ENCODE data around the gene TFIP11. TPM values are rescaled to one million over a fixed set of nuclear protein-coding genes. Genes with fewer than 3 reads are reported as not detected.

The TFIP11 gene
- total and polyA plus RNA-seq, 2 of the 8 experiments (the other 6 are each of a cell fraction or from before 2014, with no cell fraction given): 18.1 to 28.3 TPM

GRCh38 chr22:26479792-26480610, 32.3 kb downstream of the TFIP11 start:
- H2BK5ac ChIP-seq (ENCODE audit: low read depth, low read length): no peak overlapping the region
- no peak overlapping the region for H2AK5ac ChIP-seq (ENCODE audit: low read depth, low read length)
- DNase-seq (ENCODE audit: low read depth in 1 of 2, low spot score in 2 of 2) (no peak), FAIRE-seq (no peak)
- peaks cover 11% of the 10 kb centered on the region for H3K23me2 ChIP-seq (ENCODE audit: low read depth, low read length)
- H4K8ac ChIP-seq (ENCODE audit: extremely low read depth, insufficient read depth, low read length): no peak overlapping the region
- H2BK12ac ChIP-seq (ENCODE audit: low read depth, low read length): no peak overlapping the region
- H3K79me2 ChIP-seq (ENCODE audit: control insufficient read depth in 1 of 2, insufficient read depth in 2 of 2, low read length in 2 of 2): peaks cover 6 to 49% of the 10 kb centered on the region in 2 experiments; a peak in 3 of 4 replicates
- 0 out of 2 replicates have a peak, but pooled peaks cover under 1% of the 10 kb centered on the region for H3K79me1 ChIP-seq (ENCODE audit: low read depth, low read length)
- H4K91ac ChIP-seq (replicated peaks; ENCODE audit: insufficient read length, low read length): no peak overlapping the region
- H2BK20ac ChIP-seq (ENCODE audit: low read length): no peak overlapping the region
- no peak overlapping the region for H3K4ac ChIP-seq (replicated peaks; ENCODE audit: insufficient read length, low read depth, low read length)
- H3K9ac ChIP-seq (replicated peaks in 1 of 4; ENCODE audit: extremely low read depth in 1 of 4, low read depth in 3 of 4, low read length in 3 of 4): peak overlapping the region in 1 of 4 experiments; percentile 65; a peak in 1 of 7 replicates
- peaks cover 0 to 5% of the 10 kb centered on the region in 2 experiments for H4K20me1 ChIP-seq (replicated peaks in 1 of 2; ENCODE audit: control insufficient read depth in 1 of 2, insufficient read depth in 2 of 2, low read length in 2 of 2)
- WGBS, 2 experiments (ENCODE audit: extremely low coverage in 1 of 2, insufficient coverage in 1 of 2, insufficient read length in 1 of 2, insufficient replicate concordance in 2 of 2, low coverage in 1 of 2, low lambda C conversion rate in 2 of 2, missing lambda C conversion rate in 1 of 2): 91% methylated on average over 12 of the region's 12 CpGs; no CpG with 5 or more reads in 1 of the 2 experiments
- no peaks in the 10 kb centered on the region for H3K9me3 ChIP-seq (ENCODE audit: insufficient read depth in 2 of 2, low read depth in 1 of 2, low read length in 1 of 2)
- H3K4me3 ChIP-seq (ENCODE audit: extremely low read depth in 1 of 4, insufficient read depth in 2 of 4, low read depth in 3 of 4, low read length in 4 of 4): peak overlapping the region in 1 of 4 experiments; percentile 27; a peak in 2 of 8 replicates
- H2BK120ac ChIP-seq (replicated peaks; ENCODE audit: low read depth, low read length): no peak overlapping the region
- H3K27me3 ChIP-seq (replicated peaks in 1 of 4; ENCODE audit: control insufficient read depth in 3 of 4, extremely low read depth in 1 of 4, insufficient read depth in 3 of 4, low read length in 3 of 4): no peaks in the 10 kb centered on the region
- no peak overlapping the region for H3K27ac ChIP-seq (ENCODE audit: low read depth, low read length)
- POLR2A ChIA-PET (ENCODE audit: partially characterized antibody): interaction anchor here (1.1 to 1.6 kb wide), 5 partner anchors 10 to 32 kb away, joined by 3 to 4 read pairs (median 3); no protein-coding TSS in a partner anchor
- peak overlapping the region; percentile 37 to 96; a peak in 3 of 4 replicates for H3K4me2 ChIP-seq (ENCODE audit: insufficient read depth in 1 of 2, low read depth in 2 of 2, low read length in 2 of 2)
- H4K5ac ChIP-seq (ENCODE audit: insufficient read length, low read depth, low read length): no peak overlapping the region
- H3K4me1 ChIP-seq (replicated peaks in 1 of 4; ENCODE audit: control insufficient read depth in 3 of 4, insufficient read depth in 4 of 4, low read length in 3 of 4): peaks cover 0 to 13% (median 6%) of the 10 kb centered on the region in 4 experiments; a peak in 5 of 7 replicates
- peaks cover 4 to 25% (median 17%) of the 10 kb centered on the region in 4 experiments; a peak in 7 of 8 replicates for H3K36me3 ChIP-seq (ENCODE audit: control insufficient read depth in 2 of 4, insufficient read depth in 4 of 4, low read length in 3 of 4)
- CTCF ChIA-PET (ENCODE audit: partially characterized antibody): interaction anchor here (0.9 to 2.8 kb wide), 6 partner anchors 12 to 113 kb away, joined by 3 to 18 read pairs (median 3); no protein-coding TSS in a partner anchor
- no peak overlapping the region for H3K14ac ChIP-seq (ENCODE audit: insufficient read length)
- H2AFZ ChIP-seq (ENCODE audit: low read length): no peak overlapping the region
- H2BK15ac ChIP-seq (ENCODE audit: low read length): no peak overlapping the region
- H3K18ac ChIP-seq (ENCODE audit: extremely low read depth, low read length): no peak overlapping the region
- no peak overlapping the region for H3K56ac ChIP-seq (replicated peaks; ENCODE audit: insufficient read length, low read depth, low read length)
- H3K23ac ChIP-seq (ENCODE audit: insufficient read length): no peak overlapping the region
- TF ChIP-seq MAX (IDR thresholded peaks at IDR 0.05) (no peak), SIX5 (IDR thresholded peaks at IDR 0.05; ENCODE audit: low read depth, low read length) (no peak), CHD2 (IDR thresholded peaks at IDR 0.05; ENCODE audit: low read length) (no peak), NRF1 (IDR thresholded peaks at IDR 0.05; ENCODE audit: low read depth, low read length) (no peak), EGR1 (IDR thresholded peaks at IDR 0.05; ENCODE audit: borderline replicate concordance, low read depth, low read length) (no peak), MAFK (IDR thresholded peaks at IDR 0.05; ENCODE audit: low read depth, low read length) (no peak), CHD1 (IDR thresholded peaks at IDR 0.05; ENCODE audit: low read depth, low read length) (no peak)
